ENCODE results near the gene PRTG. TPM values are rescaled to one million over a fixed set of nuclear protein-coding genes. Genes with fewer than 3 reads are reported as not detected.

PRTG gene
- total and polyA plus RNA-seq, 2 donors (not counting 3 experiments of a cell fraction or from before 2014, with no cell fraction given), result 3.4 to 12.4 TPM

GRCh38 chr15:55742498-55742926, 440 bp downstream of the PRTG start:
- peak overlapping the region; percentile 83 for H2AFZ ChIP-seq (ENCODE audit: low read depth, low read length)
- no peaks in the 10 kb centered on the region for H4K20me1 ChIP-seq (replicated peaks; ENCODE audit: control insufficient read depth, extremely low read depth, insufficient read depth, low read length)
- H3K4me2 ChIP-seq (ENCODE audit: insufficient read depth, low read length), result peak overlapping the region; percentile 97
- H3K4me3 ChIP-seq (replicated peaks in 1 of 3; ENCODE audit: insufficient read depth in 1 of 3, low read depth in 1 of 3, low read length in 3 of 3), result peak overlapping the region; percentile 26 to 98 (median 93)
- peaks cover 20% of the 10 kb centered on the region for H3K4me1 ChIP-seq (ENCODE audit: control insufficient read depth, extremely low read depth, insufficient read depth, low read length)
- dilution Hi-C loops (cut with MboI; ENCODE audit: extremely low pct_ligation_motif_present, low sequenced_read_pairs) (no loop called here), intact Hi-C loops (cut with micrococcal nuclease) (loop anchor here (1.0 to 5.0 kb wide), 4 partner anchors 75 to 155 kb away; partner anchors contain the start of gene PYGO1)
- no peaks in the 10 kb centered on the region for H3K9me1 ChIP-seq (replicated peaks; ENCODE audit: control insufficient read depth, extremely low read depth, insufficient read depth, low read length)
- ChIA-PET POLR2A (no interaction called here), CTCF (interaction anchor here (0.8 to 1.1 kb wide), 2 partner anchors 88 to 94 kb away, joined by 3 to 4 read pairs; no protein-coding TSS in a partner anchor)
- no TSS peak for BruUV-seq (replicated peaks)
- DNase-seq (ENCODE audit: low read depth, low spot score), result peak; percentile 65
- TF ChIP-seq EZH2 (IDR thresholded peaks at IDR 0.05; ENCODE audit: borderline replicate concordance, low read depth, low read length, severe bottlenecking), result no peak
- TF ChIP-seq, protein P1, sequence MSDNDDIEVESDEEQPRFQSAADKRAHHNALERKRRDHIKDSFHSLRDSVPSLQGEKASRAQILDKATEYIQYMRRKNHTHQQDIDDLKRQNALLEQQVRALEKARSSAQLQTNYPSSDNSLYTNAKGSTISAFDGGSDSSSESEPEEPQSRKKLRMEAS (IDR thresholded peaks at IDR 0.05; ENCODE audit: insufficient read depth, insufficient read length), result no peak
- TF ChIP-seq POLR2AphosphoS5 (IDR thresholded peaks at IDR 0.05; ENCODE audit: insufficient read depth, low read depth, low read length), result no peak
- TF ChIP-seq POLR2A (IDR thresholded peaks at IDR 0.05; ENCODE audit: low read depth, low read length), result no peak
- TF ChIP-seq MYC (IDR thresholded peaks at IDR 0.05; ENCODE audit: low read depth, low read length), result no peak
- no peaks in the 10 kb centered on the region for H3K9me3 ChIP-seq (replicated peaks; ENCODE audit: control insufficient read depth, insufficient read depth, low read length)
- H3K27me3 ChIP-seq (ENCODE audit: control insufficient read depth in 2 of 2, insufficient read depth in 2 of 2, low read length in 2 of 2), result no peaks in the 10 kb centered on the region
- peaks cover 2% of the 10 kb centered on the region for H3K79me2 ChIP-seq (ENCODE audit: control insufficient read depth, insufficient read depth, low read length)
- no peaks in the 10 kb centered on the region for H3K36me3 ChIP-seq (ENCODE audit: control insufficient read depth in 2 of 2, extremely low read depth in 1 of 2, insufficient read depth in 2 of 2, low read length in 2 of 2)
- H3K27ac ChIP-seq (ENCODE audit: insufficient read depth, low read depth, low read length), result peak overlapping the region; percentile 4
- H3K9ac ChIP-seq (replicated peaks; ENCODE audit: extremely low read depth, insufficient read depth, low read length), result peak overlapping the region; percentile 73
- FAIRE-seq, result no peak

- Histone ChIP-seq H2AFZ (ENCODE audit: low read depth, low read length) (peak overlapping the region; percentile 83), H3K36me3 (ENCODE audit: control insufficient read depth in 2 of 2, extremely low read depth in 1 of 2, insufficient read depth in 2 of 2, low read length in 2 of 2) (no peaks in the 10 kb centered on the region), H3K4me2 (ENCODE audit: insufficient read depth, low read length) (peak overlapping the region; percentile 97), H3K4me1 (ENCODE audit: control insufficient read depth, extremely low read depth, insufficient read depth, low read length) (peaks cover 24% of the 10 kb centered on the region), H3K9me1 (replicated peaks; ENCODE audit: control insufficient read depth, extremely low read depth, insufficient read depth, low read length) (no peaks in the 10 kb centered on the region), H3K27me3 (ENCODE audit: control insufficient read depth in 2 of 2, insufficient read depth in 2 of 2, low read length in 2 of 2) (no peaks in the 10 kb centered on the region), H3K4me3 (replicated peaks in 1 of 3; ENCODE audit: insufficient read depth in 1 of 3, low read depth in 1 of 3, low read length in 3 of 3) (peak overlapping the region; percentile 26 to 98 (median 93)), H3K27ac (ENCODE audit: insufficient read depth, low read depth, low read length) (no peak overlapping the region), H4K20me1 (replicated peaks; ENCODE audit: control insufficient read depth, extremely low read depth, insufficient read depth, low read length) (no peaks in the 10 kb centered on the region), H3K9ac (replicated peaks; ENCODE audit: extremely low read depth, insufficient read depth, low read length) (peak overlapping the region; percentile 73), H3K79me2 (ENCODE audit: control insufficient read depth, insufficient read depth, low read length) (peaks cover 2% of the 10 kb centered on the region), H3K9me3 (replicated peaks; ENCODE audit: control insufficient read depth, insufficient read depth, low read length) (no peaks in the 10 kb centered on the region)
- dilution Hi-C loops (cut with MboI; ENCODE audit: extremely low pct_ligation_motif_present, low sequenced_read_pairs) (no loop called here), intact Hi-C loops (cut with micrococcal nuclease) (loop anchor here (1.0 to 5.0 kb wide), 4 partner anchors 75 to 155 kb away; partner anchors contain the start of gene PYGO1)
- peak; percentile 30 for DNase-seq (ENCODE audit: low read depth, low spot score)
- no TSS peak for BruUV-seq (replicated peaks)
- TF ChIP-seq GATA2 (IDR thresholded peaks at IDR 0.05; ENCODE audit: insufficient read depth, insufficient read length, low read depth, low read length) (no peak), POLR2AphosphoS5 (IDR thresholded peaks at IDR 0.05; ENCODE audit: insufficient read depth, low read depth, low read length) (no peak), JUN (IDR thresholded peaks at IDR 0.05; ENCODE audit: borderline replicate concordance, insufficient read depth, insufficient read length, low read depth) (no peak), EZH2 (IDR thresholded peaks at IDR 0.05; ENCODE audit: borderline replicate concordance, low read depth, low read length, severe bottlenecking) (no peak), FOS (IDR thresholded peaks at IDR 0.05; ENCODE audit: borderline replicate concordance, insufficient read depth, low read length) (no peak), MYC (IDR thresholded peaks at IDR 0.05; ENCODE audit: low read depth, low read length) (no peak), POLR2A (IDR thresholded peaks at IDR 0.05; ENCODE audit: low read depth, low read length) (no peak), CTCF (IDR thresholded peaks at IDR 0.05; ENCODE audit: extremely low read depth in 1 of 2, insufficient read depth in 1 of 2, low read depth in 1 of 2, low read length in 2 of 2) (peak in 1 of 2 donors; percentile 6)
- TF ChIP-seq, protein P1 (IDR thresholded peaks at IDR 0.05; ENCODE audit: insufficient read depth, insufficient read length), result peak; percentile 7
- CTCF ChIA-PET, result interaction anchor here (0.8 to 1.1 kb wide), 2 partner anchors 87 to 93 kb away, joined by 3 to 4 read pairs; no protein-coding TSS in a partner anchor
- POLR2A ChIA-PET, result no interaction called here
- FAIRE-seq, result no peak
Measured at GRCh38 chr15:55741833-55742497, 987 bp downstream of the PRTG start.

All from endothelial cell of umbilical vein (primary cell).